Stimulated activated CD4-positive, alpha-beta T cell treated with anti-CD3 and anti-CD28 coated beads, Interleukin-2, amount 100 ng/mL, for 4 hours (primary cell): ENCODE results near the gene NARS2.
"Not testable (repeated sequence)": the region's sequence is repeated elsewhere in the genome, so short reads cannot be mapped to it uniquely, and the experiment has no call there.

ENCODE experiments used
- DNase-seq: peaks from one replicate; pipeline ENCODE4 v3.0.0-alpha.2; 2020; ENCODE audit warnings: low read depth

Gene NARS2, protein sequence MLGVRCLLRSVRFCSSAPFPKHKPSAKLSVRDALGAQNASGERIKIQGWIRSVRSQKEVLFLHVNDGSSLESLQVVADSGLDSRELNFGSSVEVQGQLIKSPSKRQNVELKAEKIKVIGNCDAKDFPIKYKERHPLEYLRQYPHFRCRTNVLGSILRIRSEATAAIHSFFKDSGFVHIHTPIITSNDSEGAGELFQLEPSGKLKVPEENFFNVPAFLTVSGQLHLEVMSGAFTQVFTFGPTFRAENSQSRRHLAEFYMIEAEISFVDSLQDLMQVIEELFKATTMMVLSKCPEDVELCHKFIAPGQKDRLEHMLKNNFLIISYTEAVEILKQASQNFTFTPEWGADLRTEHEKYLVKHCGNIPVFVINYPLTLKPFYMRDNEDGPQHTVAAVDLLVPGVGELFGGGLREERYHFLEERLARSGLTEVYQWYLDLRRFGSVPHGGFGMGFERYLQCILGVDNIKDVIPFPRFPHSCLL

DNA sequence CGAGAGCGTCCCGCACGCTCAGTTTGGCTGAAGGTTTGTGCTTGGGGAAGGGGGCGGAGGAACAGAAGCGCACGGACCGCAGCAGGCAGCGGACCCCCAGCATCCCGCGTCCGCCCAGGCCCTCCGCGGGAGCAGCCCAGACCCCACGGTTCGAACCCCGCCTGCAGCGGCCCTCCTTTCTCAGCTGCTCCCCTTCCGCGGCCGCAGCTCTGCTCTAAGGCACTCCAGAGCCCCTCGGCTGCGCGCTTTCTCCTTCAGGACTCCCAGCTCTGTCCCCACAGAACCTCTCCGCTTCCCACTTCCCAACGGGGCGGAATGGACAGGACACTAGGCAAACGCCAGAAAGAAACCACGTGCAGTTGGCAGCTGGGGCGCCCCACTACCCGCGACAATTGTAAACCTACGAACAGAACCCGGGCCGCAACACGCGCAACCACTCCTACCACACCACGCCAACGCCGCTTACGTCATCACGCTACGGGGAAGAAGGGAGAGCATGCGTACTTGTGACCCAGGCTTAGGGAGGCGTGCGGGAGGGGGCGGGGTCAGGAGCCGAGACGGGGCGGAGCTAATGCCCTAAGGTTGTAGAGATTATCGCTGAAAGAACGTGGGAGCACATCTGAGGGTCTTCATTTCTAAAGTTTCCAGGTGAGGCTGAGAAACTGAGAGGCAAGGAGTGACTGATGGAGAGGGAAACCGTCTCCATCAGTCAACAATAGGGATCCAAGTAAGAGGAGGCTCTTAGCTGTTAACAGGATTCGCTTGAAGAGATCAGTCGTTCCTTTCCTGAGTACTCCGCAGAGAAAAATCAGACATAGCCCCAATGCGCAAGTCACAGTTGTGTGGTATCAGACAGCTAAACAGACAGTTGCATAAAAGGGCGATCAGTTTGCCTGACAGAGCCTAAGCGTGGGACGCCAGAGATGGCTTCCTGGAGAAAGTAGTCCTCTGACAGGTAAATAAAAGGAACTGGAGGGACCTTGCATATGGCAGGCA lies at the start of gene NARS2:
Gene NARS2 (minus strand): TSS at position 479 of the 996 bp plus-strand sequence. CDS start 376 bp downstream, at position 103.
- peak; percentile 98 for DNase-seq

DNA sequence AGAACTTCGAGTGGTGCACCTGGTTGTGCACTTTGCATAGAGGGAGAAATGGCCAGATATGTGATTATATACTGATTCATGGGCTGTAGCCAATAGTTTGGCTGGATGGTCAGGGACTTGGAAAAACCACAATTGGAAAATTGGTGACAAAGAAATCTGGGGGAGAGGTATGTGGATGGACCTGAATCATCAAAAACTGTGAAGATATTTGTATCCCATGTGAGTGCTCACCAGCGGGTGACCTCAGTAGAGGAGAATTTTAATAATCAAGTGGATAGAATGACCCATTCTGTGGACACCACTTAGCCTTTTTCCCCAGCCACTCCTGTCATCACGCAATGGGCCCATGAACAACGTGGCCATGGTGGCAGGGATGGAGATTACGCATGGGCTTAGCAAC lies 48.0 kb upstream of the NARS2 start:
- no peak for DNase-seq

DNA sequence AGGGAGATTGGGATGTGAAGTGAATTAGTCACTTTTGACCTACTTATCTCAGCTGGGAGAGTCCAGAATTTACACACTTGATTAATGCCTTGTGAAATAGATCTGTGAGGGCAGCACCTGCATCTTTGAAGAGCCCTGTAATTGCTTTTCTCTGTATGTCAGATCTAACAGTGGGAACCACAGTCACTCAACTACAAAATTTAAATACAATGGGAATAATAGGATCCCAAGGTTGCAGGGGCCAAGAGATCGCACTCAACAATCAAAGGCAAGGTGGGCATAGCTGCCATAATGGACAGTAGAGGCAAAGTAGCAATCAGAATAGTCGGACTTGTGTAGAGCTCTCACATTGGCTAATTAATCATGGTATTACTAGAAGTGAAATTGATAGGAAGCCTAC lies 45.5 kb upstream of the NARS2 start:
- no peak for DNase-seq

DNA sequence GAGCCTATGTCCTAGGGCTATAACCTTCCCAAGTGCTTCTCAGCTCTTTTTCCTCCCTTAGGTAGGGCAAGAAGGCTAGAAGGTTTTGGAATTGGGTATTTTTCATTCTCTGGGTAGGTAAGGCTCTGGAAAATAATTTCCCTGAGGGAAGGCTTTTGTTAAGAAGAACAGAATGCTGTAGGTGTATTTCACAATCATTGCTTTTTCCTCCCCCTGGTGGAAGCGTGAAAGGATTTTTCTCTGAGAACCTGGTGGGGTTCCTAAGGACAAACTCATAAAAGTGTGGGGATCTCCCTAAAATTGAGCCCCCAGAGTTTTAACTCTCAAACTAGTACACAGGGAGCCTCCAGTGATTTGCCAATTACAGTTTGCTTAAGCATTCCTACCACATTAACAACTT lies 41.1 kb upstream of the NARS2 start:
- DNase-seq = no peak

DNA sequence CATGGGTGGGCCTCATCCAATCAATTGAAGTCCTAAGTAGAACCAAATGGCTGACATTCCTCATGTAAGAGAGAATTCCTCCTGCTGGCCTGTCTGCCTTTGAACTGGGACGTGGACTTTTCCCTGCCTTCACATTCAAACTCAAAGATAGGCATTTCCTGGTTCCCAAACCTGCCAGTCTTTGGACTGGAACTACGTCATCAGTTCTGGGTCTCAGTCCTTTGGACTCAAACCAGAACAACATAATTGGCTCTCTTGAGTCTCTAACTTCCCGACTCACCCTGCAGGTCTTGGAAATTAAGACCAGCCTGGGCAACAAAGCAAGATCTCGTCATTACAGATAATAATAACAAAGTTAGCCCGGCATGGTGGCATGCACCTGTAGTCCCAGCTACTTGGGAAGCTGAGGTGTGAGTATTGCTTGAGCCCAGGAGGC lies 38.7 kb upstream of the NARS2 start:
- DNase-seq = no peak

DNA sequence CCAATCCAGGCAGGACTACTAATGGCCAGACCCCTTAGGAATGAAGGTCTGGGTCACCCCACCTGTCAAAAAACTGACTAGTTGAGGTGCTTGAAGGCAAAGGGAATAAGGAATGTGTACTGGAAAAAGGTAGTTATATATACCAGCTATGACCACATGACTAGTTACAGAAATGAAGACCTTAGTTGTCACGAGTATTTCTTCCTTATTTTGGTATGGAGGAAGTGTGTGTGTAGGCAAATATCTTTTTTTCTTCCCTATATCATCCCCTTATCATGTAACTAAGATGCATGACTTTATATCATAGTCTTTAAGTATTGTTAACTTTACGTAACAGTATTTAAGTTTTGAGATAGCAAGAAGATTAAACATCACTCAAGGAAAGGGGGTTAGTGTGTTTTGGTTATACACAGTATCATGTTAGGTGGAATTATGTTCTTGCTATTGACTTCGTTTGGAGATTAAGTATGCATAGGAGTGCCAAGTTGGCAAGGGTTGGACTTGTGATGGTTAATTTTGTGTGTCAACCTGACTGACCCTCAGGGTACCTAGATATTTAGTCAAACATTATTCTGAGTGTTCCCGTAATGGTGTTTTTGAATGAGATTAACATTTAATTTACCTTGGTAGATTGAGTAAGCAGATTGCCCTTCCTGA lies 38.2 kb upstream of the NARS2 start:
- DNase-seq = no peak

DNA sequence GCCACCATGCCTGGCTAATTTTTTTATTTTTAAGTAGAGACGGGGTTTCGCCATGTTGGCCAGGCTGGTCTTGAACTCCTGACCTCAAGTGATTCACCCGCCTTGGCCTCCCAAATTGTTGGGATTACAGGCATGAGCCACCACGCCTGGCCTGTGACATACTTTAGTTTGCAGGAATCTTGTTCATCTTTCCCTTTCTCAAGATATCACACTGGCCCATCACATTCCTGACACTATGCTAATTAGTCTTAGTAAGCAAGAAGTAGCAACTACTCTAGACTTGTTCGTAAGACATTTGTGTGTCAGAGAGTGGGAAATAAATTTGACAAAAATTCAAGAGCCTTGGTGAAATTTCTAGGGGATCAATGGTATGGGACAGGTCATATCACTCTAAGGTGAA lies 34.7 kb upstream of the NARS2 start:
- not testable (repeated sequence) for DNase-seq

DNA sequence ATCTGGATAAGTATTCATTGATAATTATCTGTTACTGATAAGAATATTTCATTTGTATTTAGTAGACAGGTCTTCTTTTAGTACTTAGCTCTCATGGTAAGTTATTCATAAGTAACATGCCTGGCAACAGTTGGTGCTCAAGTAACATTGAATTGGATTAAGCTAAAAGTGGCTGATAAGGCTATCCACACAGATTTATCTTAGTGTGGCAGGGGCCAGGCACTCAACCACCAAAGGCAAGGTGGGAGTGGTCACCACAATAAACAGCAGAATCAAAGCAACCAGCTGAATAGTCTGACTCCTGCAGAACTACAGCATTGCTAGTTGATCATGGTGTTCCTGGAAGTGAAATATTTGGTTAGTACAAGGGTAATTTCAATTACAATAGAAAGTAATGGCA lies 33.0 kb upstream of the NARS2 start:
- no peak for DNase-seq

DNA sequence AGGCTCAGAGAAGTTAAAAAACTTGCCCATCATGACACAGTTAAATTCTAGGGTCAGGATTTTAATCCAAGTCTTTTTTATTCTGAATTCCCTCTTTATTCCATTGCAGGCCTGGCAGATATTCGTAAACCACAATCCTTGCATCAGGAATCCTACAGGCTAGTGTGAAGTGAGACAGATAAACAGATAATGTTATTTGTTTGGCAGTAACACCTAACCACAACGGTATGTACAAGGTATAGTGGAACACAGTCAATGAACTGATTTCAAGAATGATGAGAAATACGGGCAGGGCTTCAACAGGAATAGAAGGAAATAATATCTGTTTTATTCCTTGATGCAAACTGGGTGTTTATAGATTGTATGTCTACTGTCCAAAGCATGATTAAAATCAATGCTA lies 32.0 kb upstream of the NARS2 start:
- no peak for DNase-seq

DNA sequence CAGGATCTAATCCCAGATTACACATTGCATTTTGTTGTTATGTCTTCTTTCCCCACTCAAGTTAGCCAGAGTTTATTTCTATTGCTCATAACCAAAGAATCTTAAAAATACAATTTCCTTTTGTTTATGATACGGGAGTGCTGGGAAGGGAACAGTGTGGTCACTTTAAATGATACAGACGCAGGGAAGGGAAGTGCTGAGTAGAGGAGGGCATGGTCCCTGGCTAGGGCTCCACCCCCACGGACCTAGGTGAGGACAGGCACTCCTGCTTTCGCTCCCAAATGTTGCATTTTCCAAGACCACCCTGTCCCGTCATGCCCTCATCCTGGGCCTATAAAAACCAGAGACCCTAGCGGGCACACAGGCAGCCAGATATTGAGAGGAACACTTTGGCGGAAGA lies 30.6 kb upstream of the NARS2 start:
- DNase-seq = no peak

DNA sequence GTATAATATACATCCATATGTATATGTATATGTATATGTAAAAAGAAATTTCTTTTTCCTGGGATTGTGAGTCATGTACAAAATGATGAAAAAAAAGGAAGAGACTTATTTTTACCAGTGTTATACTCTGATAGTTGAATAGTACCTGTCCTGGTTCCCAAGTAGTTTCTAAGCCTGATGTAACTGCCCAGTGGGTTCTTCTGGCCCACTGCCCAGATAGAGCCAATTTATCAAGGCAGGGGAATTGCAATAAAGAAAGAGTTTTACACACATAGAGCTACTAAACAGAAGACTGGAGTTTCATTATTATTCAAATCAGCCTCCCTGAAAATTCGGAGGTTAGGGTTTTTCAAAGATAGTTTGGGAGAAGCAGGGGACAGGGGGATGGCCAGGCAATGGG lies 29.1 kb upstream of the NARS2 start:
- DNase-seq = no peak

DNA sequence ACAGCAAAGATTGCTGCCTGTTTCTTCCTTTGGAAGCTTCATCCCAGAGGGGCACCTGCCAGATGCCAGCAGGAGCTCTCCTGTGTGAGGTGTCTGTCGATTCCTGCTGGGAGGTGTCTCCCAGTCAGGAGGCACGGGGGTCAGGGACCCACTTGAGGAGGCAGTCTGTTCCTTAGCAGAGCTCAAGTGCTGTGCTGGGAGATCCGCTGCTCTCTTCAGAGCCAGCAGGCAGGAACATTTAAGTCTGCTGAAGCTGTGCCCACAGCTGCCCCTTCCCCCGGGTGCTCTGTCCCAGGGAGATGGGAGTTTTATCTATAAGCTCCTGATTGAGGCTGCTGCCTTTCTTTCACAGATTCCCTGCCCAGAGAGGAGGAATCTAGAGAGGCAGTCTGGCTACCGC lies 28.1 kb upstream of the NARS2 start:
- DNase-seq = not testable (repeated sequence)

DNA sequence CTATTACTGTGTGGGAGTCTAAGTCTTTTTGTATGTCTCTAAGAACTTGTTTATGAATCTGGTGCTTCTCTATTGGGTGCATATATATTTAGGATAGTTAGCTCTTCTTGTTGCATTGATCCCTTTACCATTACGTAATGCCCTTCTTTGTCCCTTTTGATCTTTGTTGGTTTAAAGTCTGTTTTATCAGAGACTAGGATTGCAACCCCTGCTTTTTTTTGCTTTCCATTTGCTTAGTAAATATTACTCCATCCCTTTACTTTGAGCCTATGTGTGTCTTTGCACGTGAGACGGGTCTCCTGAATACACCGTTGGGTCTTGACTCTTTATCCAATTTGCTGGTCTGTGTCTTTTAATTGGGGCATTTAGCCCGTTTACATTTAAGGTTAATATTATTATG lies 26.4 kb upstream of the NARS2 start:
- DNase-seq = not testable (repeated sequence)

DNA sequence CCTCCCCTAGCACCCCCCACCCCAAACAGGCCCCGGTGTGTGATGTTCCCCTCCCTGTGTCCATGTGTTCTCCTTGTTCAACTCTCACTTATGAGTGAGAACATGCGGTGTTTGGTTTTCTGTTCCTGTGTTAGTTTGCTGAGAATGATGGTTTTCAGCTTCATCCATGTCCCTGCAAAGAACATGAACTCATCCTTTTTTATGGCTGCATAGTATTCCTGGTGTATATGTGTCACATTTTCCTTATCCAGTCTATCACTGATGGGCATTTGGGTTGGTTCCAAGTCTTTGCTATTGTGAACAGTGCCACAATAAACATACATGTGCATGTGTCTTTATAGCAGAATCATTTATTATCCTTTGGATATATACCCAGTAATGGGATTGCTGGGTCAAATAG lies 22.9 kb upstream of the NARS2 start:
- not testable (repeated sequence) for DNase-seq

DNA sequence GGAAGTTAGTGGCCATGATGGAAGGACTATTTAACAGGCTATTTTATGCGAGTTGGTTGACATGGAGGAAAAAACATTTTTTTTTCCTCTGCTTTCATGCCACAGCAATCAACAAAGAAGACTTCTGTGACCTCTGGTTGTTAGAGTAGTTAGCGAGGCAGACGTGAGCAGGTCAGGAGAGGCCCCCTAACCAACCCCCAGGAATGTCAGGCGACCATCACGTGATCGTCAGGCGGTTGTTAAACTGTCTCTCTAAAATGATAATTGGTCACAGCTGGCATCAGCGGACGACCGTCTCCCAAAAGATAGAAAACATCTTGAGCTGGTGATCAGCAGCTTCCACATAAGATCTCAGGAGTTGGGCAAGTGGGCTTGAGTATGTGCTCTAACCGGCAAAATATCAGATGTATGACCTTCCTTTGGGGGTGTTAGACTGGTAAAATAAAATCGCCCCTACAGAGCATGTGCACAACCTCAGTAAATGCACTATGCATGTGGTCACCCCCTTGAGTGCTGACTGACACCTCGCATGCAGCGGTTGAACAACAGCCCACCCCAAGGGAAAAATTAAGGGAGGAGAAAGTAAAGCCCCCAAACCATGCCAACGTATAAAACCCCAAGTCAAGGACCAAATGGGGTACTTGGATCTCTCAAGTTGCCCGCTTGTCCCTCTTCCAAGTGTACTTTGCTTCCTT lies 20.9 kb upstream of the NARS2 start:
- no peak for DNase-seq

DNA sequence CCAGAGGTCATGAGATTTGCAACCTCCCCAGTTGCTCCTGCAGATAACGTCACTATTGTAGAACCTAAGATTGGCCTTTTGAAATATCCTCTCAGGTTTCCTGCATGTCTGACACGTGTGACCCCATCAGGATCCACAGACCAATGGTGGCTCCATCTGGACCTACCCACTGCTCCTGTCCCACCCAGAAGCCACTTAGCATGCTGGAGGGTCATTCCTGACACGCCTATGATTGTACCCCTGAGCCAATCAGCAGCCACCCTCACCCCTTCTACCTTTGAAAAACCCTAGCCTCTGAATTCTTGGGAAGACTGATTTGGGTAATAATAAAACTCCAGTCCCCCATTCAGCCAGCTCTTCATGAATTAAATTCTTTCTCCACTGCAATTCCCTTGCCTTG lies 20.1 kb upstream of the NARS2 start:
- DNase-seq = no peak

DNA sequence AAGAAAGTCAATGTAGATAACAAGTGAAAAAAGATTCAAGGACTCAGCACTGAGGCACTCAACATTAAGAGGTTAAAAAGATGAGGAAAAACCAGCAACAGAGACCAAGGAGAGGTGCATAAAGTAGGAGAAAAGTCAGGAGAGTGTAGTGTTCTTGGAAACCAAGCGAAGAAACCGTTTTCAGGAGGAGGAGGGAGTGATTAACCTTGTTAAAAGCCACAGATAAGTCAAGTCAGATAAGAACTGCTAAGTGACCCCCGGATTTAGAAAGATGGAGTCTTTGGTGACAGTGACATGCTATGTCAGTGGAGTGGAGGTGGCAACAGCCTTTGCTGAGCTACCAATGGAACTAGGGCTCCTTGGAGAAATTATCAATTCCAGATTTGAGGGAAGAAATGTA lies 13.9 kb upstream of the NARS2 start:
- no peak for DNase-seq

DNA sequence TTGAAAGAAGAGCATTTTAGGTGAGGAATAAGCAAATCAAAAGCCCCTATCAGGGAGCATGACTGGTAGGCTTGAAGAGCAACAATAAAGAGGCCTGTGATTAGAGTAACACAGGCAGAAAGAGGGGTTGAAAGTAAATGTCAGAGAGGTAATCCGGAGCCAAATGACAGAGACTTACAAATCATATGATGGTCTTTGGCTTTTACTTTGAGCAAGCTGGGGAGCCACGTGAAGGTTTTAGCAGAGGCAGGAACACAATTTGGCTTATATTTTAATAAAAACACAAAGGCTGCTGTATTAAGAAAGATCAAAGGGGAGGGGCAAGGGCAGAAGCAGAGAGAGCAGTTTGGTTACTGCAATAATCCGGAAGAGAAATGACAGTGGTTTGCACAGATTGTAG lies 12.8 kb upstream of the NARS2 start:
- no peak for DNase-seq

DNA sequence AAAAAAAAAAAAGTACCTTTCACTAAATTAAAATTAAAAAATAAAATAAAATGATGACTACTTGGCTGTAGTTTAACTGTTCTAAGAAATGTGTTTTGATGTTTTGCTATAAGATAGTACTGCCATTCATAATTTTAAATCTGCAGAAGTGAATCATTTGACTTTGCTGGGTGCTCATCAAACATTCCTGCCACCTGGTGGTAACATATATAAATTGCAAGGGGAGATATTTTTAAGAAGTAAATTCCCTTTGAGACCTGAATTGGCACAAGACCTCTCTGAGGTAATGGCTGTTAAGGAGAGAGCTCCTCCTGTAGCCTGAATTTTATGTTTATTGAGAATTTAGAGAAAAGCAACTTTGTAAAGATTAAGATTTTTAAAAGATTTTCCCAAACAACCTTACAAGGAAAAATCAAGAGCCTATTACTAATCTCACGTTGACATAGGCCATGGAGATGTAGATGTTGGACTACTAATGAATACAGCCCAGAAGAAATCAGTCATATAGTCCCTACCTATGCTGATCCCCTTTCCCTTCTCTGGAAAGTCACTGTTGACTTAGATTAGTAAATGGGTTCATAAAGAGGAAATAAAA lies 11.9 kb upstream of the NARS2 start:
- DNase-seq = no peak

DNA sequence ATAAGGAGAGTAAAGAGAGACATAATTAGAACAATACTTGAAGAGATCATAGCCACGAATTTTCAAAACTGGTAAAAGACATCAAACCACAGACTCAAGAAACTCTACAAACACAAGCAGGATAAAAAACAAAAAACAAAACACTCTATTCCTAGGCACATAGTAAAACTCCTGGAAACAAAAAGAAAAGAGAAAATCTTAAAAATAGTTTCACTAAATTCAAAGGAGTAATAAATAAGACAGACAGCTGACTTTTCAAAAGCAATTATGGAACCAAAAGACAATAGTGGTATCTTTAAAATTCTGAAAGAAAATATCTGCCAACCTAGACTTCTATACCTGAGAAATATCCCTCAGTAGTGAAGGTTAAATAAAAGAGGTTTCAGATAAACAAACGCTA lies 9.2 kb upstream of the NARS2 start:
- DNase-seq = no peak

DNA sequence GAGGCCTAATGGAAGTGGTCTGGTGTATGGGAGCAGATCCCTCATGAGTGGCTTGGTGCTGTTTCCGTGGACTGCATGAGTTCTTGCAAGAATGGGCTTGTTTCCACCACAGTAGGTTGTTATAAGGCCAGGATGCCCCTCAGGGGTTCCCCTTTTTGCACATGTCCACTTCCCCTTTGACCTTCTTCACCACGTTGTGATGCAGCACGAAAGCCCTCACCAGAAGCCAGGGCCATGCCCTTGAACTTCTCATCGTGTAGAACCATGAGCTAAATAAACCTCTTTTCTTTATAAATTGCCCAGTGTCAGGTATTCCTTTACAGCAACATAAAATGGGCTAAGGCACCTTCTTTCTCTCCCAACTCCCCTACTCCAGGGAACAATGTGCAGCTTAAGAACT lies 2.8 kb upstream of the NARS2 start:
- no peak for DNase-seq
